Measurements from ENCODE around the gene NAPG.
"Not testable (repeated sequence)": the region's sequence is repeated elsewhere in the genome, so short reads cannot be mapped to it uniquely, and the experiment has no call there.

NAPG gene

GRCh38 chr18:10565835-10566234 is 40.0 kb downstream of the NAPG start:
- DNase-seq (ENCODE audit: low read depth): peak; percentile 13
- H3K4me3 ChIP-seq (replicated peaks; ENCODE audit: low read depth, low read length): no peak overlapping the region
- TF ChIP-seq, protein P1, sequence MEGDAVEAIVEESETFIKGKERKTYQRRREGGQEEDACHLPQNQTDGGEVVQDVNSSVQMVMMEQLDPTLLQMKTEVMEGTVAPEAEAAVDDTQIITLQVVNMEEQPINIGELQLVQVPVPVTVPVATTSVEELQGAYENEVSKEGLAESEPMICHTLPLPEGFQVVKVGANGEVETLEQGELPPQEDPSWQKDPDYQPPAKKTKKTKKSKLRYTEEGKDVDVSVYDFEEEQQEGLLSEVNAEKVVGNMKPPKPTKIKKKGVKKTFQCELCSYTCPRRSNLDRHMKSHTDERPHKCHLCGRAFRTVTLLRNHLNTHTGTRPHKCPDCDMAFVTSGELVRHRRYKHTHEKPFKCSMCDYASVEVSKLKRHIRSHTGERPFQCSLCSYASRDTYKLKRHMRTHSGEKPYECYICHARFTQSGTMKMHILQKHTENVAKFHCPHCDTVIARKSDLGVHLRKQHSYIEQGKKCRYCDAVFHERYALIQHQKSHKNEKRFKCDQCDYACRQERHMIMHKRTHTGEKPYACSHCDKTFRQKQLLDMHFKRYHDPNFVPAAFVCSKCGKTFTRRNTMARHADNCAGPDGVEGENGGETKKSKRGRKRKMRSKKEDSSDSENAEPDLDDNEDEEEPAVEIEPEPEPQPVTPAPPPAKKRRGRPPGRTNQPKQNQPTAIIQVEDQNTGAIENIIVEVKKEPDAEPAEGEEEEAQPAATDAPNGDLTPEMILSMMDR (IDR thresholded peaks at IDR 0.05; ENCODE audit: low read length, missing control alignments): no peak

- TF ChIP-seq, protein P1 (IDR thresholded peaks at IDR 0.05; ENCODE audit: low read length, missing control alignments): no peak
- H3K4me3 ChIP-seq (replicated peaks; ENCODE audit: low read depth, low read length): no peak overlapping the region
- DNase-seq (ENCODE audit: low read depth): no peak
Observed at GRCh38 chr18:10566390-10566789, 40.6 kb downstream of the NAPG start.

DNA sequence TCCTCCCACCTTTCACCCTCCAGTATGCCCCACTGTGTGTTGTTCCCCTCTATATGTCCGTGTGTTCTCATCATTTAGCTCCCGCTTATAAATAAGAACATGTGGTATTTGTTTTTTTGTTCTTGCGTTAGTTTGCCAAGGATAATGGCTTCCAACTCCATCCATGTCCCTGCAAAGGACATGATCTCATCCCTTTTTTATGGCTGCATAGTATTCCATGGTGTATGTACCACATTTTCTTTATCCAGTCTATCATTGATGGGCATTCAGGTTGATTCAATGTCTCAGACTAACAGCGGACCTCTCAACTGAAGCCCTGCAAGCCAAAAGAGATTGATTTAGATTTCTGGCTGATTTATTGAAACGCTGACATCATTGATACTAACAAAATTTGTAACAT is 44.1 kb downstream of the NAPG start:
- not testable (repeated sequence) for DNase-seq (ENCODE audit: low read depth); H3K4me3 ChIP-seq (replicated peaks; ENCODE audit: low read depth, low read length)

DNA sequence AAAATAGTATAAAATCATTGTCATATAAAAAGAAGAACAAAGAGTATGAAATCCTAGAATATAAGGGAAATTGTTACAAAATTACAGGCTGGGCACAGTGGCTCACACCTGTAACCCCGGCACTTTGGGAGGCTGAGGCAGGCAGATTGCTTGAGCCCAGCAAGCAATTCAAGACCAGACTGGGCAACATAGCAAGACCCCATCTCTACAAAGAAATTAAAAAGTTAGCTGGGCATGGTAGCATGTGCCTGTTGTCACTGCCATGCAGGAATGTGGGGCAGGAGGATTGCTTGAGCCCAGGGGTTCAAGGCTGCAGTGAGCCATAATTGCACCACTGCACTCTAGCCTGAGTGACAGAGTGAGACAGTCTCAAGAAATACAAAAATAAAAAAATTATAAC is 44.8 kb downstream of the NAPG start:
- TF ChIP-seq, protein P1 (IDR thresholded peaks at IDR 0.05; ENCODE audit: low read length, missing control alignments): no peak
- no peak overlapping the region for H3K4me3 ChIP-seq (replicated peaks; ENCODE audit: low read depth, low read length)
- no peak for DNase-seq (ENCODE audit: low read depth)

GRCh38 chr18:10571537-10571936 is 45.7 kb downstream of the NAPG start:
- TF ChIP-seq, protein P1 (IDR thresholded peaks at IDR 0.05; ENCODE audit: low read length, missing control alignments): no peak
- H3K4me3 ChIP-seq (replicated peaks; ENCODE audit: low read depth, low read length): no peak overlapping the region
- DNase-seq (ENCODE audit: low read depth): no peak

- H3K4me3 ChIP-seq (replicated peaks; ENCODE audit: low read depth, low read length); DNase-seq (ENCODE audit: low read depth): not testable (repeated sequence)
Observed at GRCh38 chr18:10573261-10573660, 47.4 kb downstream of the NAPG start.

GRCh38 chr18:10574412-10574811 is 48.6 kb downstream of the NAPG start:
- DNase-seq (ENCODE audit: low read depth); H3K4me3 ChIP-seq (replicated peaks; ENCODE audit: low read depth, low read length): not testable (repeated sequence)

- not testable (repeated sequence) for H3K4me3 ChIP-seq (replicated peaks; ENCODE audit: low read depth, low read length); DNase-seq (ENCODE audit: low read depth)
Observed at GRCh38 chr18:10577842-10578572, 52.2 kb downstream of the NAPG start.

DNA sequence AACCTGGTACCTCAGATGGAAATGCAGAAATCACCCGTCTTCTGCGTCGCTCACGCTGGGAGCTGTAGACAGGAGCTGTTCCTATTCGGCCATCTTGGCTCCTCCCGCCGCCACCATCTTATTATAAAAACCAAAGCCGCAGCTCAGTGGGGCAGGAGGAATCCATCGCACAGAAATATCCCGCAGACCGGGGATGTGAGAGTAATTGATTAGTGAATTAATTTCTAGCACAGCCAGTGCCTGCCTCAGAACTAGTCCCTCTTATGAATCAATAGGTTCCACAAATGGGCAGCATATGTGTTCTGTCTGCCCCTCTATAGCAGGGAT is 52.7 kb downstream of the NAPG start:
- not testable (repeated sequence) for H3K4me3 ChIP-seq (replicated peaks; ENCODE audit: low read depth, low read length); DNase-seq (ENCODE audit: low read depth)

Measured in fibroblast of pulmonary artery (primary cell).